HEK293 (cell line): Measurements from ENCODE around the gene GALNT8.

ENCODE experiments used
- CTCF ChIA-PET: fragments of 350-600 bp; formaldehyde crosslinking; extraction: SDS; loops from one replicate; lab custom pipeline; 2021; ENCODE audit warnings: antibody characterized with exemption; lab: Yijun Ruan, JAX
- POLR2A ChIA-PET: fragments of 300-600 bp; formaldehyde crosslinking; extraction: SDS; loops from one replicate; lab custom pipeline; 2020; ENCODE audit warnings: antibody characterized with exemption, inconsistent platforms; lab: Yijun Ruan, JAX
- H3K27ac ChIP-seq: fragments of 200-500 bp; sonication (Bioruptor generic); 2 replicates; pipeline ENCODE4 v1.5.1; 2014; ENCODE audit warnings: low read depth, low read length, control low read depth, inconsistent platforms; ENCODE audit errors: extremely low read depth
- H3K36me3 ChIP-seq, 2 experiments: fragments of 200-500 bp in 1 of 2; sonication (Bioruptor generic) in 1 of 2; 1 replicate in 1 of 2; 2 replicates in 1 of 2; pipeline ENCODE4 v1.5.1; 2014 to 2017; ENCODE audit warnings: inconsistent platforms in 2 of 2, low read length in 2 of 2; ENCODE audit not compliant: control insufficient read depth in 2 of 2, insufficient read depth in 1 of 2
- H3K4me1 ChIP-seq: fragments of 200-500 bp; sonication (Bioruptor generic); 2 replicates; pipeline ENCODE4 v1.5.1; 2014; ENCODE audit warnings: mild to moderate bottlenecking, low read length, inconsistent platforms; ENCODE audit not compliant: control insufficient read depth, insufficient read depth
- H3K4me3 ChIP-seq: 2 replicates; pipeline ENCODE4 v1.5.1; 2011; ENCODE audit warnings: low read depth, mild to moderate bottlenecking, control low read depth, low read length, moderate library complexity
- H3K9me3 ChIP-seq: fragments of 200-500 bp; sonication (Bioruptor generic); 2 replicates; pipeline ENCODE4 v1.5.1; 2014; ENCODE audit warnings: low read depth, low read length, inconsistent platforms; ENCODE audit not compliant: control insufficient read depth, insufficient read depth
- HOXD13 ChIP-seq: sonication (generic); formaldehyde crosslinking; IDR thresholded peaks from 2 replicates; pipeline ENCODE4 v1.8.0; 2022; ENCODE audit warnings: missing genetic modification reagents, borderline replicate concordance
- MYNN ChIP-seq: fragments of 450-650 bp; formaldehyde crosslinking; IDR thresholded peaks from 2 replicates; pipeline ENCODE4 v1.5.1; 2016; ENCODE audit warnings: missing biosample characterization, missing genetic modification characterization, borderline replicate concordance
- PRDM4 ChIP-seq: fragments of 450-650 bp; formaldehyde crosslinking; IDR thresholded peaks from 2 replicates; pipeline ENCODE4 v1.5.1; 2017; ENCODE audit warnings: missing biosample characterization, missing genetic modification characterization
- SETDB1 ChIP-seq: IDR thresholded peaks from one replicate; pipeline ENCODE4 v1.6.1; 2017; ENCODE audit warnings: mild to moderate bottlenecking, low read length, moderate library complexity, mixed read lengths; ENCODE audit not compliant: insufficient read length
- ZBTB44 ChIP-seq: fragments of 450-650 bp; IDR thresholded peaks from 2 replicates; pipeline ENCODE4 v1.5.1; 2018; ENCODE audit warnings: missing biosample characterization, mild to moderate bottlenecking, missing genetic modification characterization
- ZNF169 ChIP-seq: fragments of 450-650 bp; formaldehyde crosslinking; IDR thresholded peaks from 2 replicates; pipeline ENCODE4 v1.5.1; 2016; ENCODE audit warnings: missing biosample characterization, missing genetic modification characterization
- ZNF239 ChIP-seq: fragments of 450-650 bp; formaldehyde crosslinking; IDR thresholded peaks from 2 replicates; pipeline ENCODE4 v1.5.1; 2016; ENCODE audit warnings: missing biosample characterization, missing genetic modification characterization
- ZNF280C ChIP-seq: fragments of 450-650 bp; formaldehyde crosslinking; IDR thresholded peaks from 2 replicates; pipeline ENCODE4 v1.5.1; 2016; ENCODE audit warnings: missing biosample characterization, missing genetic modification characterization
- ZNF311 ChIP-seq: fragments of 450-650 bp; formaldehyde crosslinking; IDR thresholded peaks from 2 replicates; pipeline ENCODE4 v1.5.1; 2017; ENCODE audit warnings: missing biosample characterization, missing genetic modification characterization, borderline replicate concordance
- ZNF324 ChIP-seq: fragments of 450-650 bp; formaldehyde crosslinking; IDR thresholded peaks from 2 replicates; pipeline ENCODE4 v1.5.1; 2016; ENCODE audit warnings: missing biosample characterization, missing genetic modification characterization
- ZNF335 ChIP-seq: fragments of 450-650 bp; formaldehyde crosslinking; conservative IDR thresholded peaks from 2 replicates; pipeline ENCODE4 v1.5.1; 2016; ENCODE audit warnings: missing biosample characterization, missing genetic modification characterization
- ZNF362 ChIP-seq: fragments of 450-650 bp; formaldehyde crosslinking; IDR thresholded peaks from 2 replicates; pipeline ENCODE4 v1.5.1; 2016; ENCODE audit warnings: missing biosample characterization, missing genetic modification characterization
- ZNF423 ChIP-seq: fragments of 450-650 bp; formaldehyde crosslinking; IDR thresholded peaks from 2 replicates; pipeline ENCODE4 v1.5.1; 2016; ENCODE audit warnings: missing biosample characterization, missing genetic modification characterization
- ZNF610 ChIP-seq: fragments of 450-650 bp; formaldehyde crosslinking; IDR thresholded peaks from 2 replicates; pipeline ENCODE4 v1.5.1; 2016; ENCODE audit warnings: missing biosample characterization, missing genetic modification characterization, borderline replicate concordance
- ZNF654 ChIP-seq: fragments of 450-650 bp; formaldehyde crosslinking; IDR thresholded peaks from 2 replicates; pipeline ENCODE4 v1.5.1; 2016; ENCODE audit warnings: low read depth, missing biosample characterization, missing genetic modification characterization
- ZNF677 ChIP-seq: fragments of 450-650 bp; IDR thresholded peaks from 2 replicates; pipeline ENCODE4 v1.5.0; 2018; ENCODE audit warnings: missing biosample characterization, mild to moderate bottlenecking, missing genetic modification characterization, moderate library complexity
- ZSCAN4 ChIP-seq: fragments of 450-650 bp; formaldehyde crosslinking; IDR thresholded peaks from 2 replicates; pipeline ENCODE4 v1.5.1; 2017; ENCODE audit warnings: missing biosample characterization, missing genetic modification characterization

The GALNT8 gene

GRCh38 chr12:4794491-4794890, 74.3 kb downstream of the GALNT8 start:
- ChIA-PET POLR2A (no interaction called here), CTCF (interaction anchor here (0.6 kb wide), 1 partner anchor 30 kb away, joined by 3 read pairs; no protein-coding TSS in a partner anchor)
- Histone ChIP-seq H3K27ac (no peak overlapping the region), H3K9me3 (no peaks in the 10 kb centered on the region), H3K4me3 (no peak overlapping the region), H3K36me3 (no peaks in the 10 kb centered on the region), H3K4me1 (no peaks in the 10 kb centered on the region)
- TF ChIP-seq ZNF280C (tag by site-specific recombination) = no peak
- peak; percentile 37; the same call in 1 of the 2 replicates for TF ChIP-seq ZSCAN4 (tag by site-specific recombination)

- H3K4me3 ChIP-seq = no peak overlapping the region
- no peak for TF ChIP-seq ZNF677 (tag by site-specific recombination)
- no peak for TF ChIP-seq ZNF239
- TF ChIP-seq ZNF654 (tag by site-specific recombination) = no peak
- TF ChIP-seq ZNF169 = no peak
- no peak for TF ChIP-seq HOXD13 (CRISPR knock-in tag)
- TF ChIP-seq PRDM4 (tag by site-specific recombination) = no peak
- TF ChIP-seq MYNN = no peak
- TF ChIP-seq ZNF423 (tag by site-specific recombination) = no peak
- no peak for TF ChIP-seq ZNF311
- no peak for TF ChIP-seq ZNF335 (tag by site-specific recombination)
- TF ChIP-seq ZNF324 (tag by site-specific recombination) = no peak
- TF ChIP-seq ZNF362 (tag by site-specific recombination) = no peak
- TF ChIP-seq ZNF610 = no peak
- TF ChIP-seq SETDB1 = no peak
- TF ChIP-seq ZBTB44 (tag by site-specific recombination) = no peak
- no peak overlapping the region for H3K27ac ChIP-seq
- H3K36me3 ChIP-seq = no peaks in the 10 kb centered on the region
- no peaks in the 10 kb centered on the region for H3K9me3 ChIP-seq
- ChIA-PET POLR2A (no interaction called here), CTCF (no interaction called here)
- no peaks in the 10 kb centered on the region for H3K4me1 ChIP-seq
These were observed 76.0 kb downstream of the GALNT8 start for GRCh38 chr12:4796216-4796615.
